Measurements from ENCODE around the gene EIF4G2.

EIF4G2 gene

GRCh38 chr11:10809373-10810160 lies 841 bp upstream of the EIF4G2 start:
- DNase-seq: peak in 27 of 58 donors; percentile 21 to 78 (median 57)

- peak in 5 of 58 donors; percentile 40 to 71 (median 66) for DNase-seq
Measured at GRCh38 chr11:10808235-10808552, 532 bp downstream of the EIF4G2 start.

- peak in 56 of 58 donors; percentile 6 to 79 (median 54) for DNase-seq
Measured at GRCh38 chr11:10807493-10808234, 1.1 kb downstream of the EIF4G2 start.

DNA sequence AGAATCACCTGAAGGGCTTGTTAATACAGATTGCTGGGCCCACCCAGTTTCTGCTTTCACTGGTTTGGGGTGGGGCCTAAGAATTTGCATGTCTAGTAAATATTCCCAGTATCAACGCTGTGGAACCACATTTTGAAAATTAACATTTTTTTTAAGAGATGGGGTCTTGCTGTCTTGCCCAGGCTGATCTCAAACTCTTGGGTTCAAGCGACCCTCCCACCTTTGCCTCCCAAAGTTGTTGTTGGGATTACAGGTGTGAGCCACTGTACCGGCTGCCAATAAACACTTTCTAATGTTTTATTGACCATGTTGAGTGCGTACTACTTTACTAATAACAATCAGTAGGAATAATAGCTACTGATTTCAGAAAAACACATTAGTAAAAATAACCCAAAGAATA lies 2.5 kb downstream of the EIF4G2 start:
- DNase-seq: no peak

GRCh38 chr11:10805741-10806140 lies 3.0 kb downstream of the EIF4G2 start:
- DNase-seq: no peak

DNA sequence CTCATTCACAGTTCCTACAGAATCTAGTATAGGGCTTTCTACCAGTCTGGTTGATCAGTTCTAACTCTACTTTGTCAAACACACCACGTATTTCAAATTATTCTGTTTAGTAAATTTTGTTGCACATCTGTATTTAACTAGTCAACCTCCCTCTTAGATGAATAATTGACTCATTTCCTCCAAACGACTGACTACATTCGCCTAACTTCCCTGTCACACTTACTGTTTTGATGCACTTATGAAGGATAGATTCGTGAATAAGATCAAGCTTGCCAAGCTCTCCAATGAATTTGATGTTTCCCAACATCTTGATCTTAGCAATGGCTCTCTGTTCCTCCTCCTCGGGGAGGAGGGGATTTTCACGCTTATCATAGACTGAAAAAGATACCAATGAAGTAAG lies 5.0 kb downstream of the EIF4G2 start:
- no peak for DNase-seq

DNA sequence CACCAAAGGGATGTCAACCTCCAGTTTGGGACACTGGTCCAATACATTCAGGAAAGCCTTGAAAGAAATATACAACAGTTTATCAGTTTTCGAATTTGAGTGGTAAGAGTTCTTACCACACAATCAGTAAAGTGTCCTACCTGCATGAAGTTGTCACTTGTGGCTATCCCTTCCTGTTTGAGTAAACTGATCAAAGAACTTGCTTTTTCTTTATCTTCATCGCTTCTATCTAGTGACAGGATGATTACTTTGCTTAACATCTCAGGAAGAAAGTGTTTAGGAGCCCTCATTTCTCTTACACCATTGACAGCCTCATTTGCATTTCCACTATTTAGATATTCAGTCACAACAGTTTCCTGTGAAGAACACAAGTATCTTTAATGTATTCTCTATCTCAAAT lies 8.4 kb downstream of the EIF4G2 start:
- DNase-seq: no peak

DNA sequence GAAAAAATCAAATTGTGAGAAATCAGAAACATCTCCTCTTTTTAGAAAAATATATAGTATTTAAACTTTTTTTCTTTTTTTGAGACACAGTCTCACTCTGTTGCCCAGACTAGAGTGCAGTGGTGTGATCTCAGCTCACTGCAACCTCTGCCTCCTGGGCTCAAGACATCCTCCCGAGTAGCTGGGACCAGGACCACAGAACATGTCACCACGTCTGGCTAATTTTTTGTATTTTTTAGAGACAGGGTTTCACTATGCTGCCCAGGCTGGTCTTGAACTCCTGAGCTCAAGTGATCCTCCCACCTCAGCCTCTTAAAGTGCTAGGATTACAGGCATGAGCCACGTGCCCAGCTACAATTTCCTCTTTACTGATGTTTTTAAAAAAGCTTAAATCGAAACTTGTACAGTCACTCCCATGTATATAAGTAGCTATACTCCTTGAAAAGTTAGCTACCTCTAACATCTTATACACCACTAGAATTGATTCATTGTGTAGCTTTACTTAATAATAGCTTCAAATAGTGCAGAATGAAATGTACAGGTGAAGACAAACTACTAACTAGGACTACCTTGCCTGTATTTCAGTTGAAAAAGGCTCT lies 10.3 kb downstream of the EIF4G2 start:
- no peak for DNase-seq

- DNase-seq: no peak
Measured at GRCh38 chr11:10797531-10797930, 11.2 kb downstream of the EIF4G2 start.

- no peak for DNase-seq
Measured at GRCh38 chr11:10797001-10797400, 11.7 kb downstream of the EIF4G2 start.

DNA sequence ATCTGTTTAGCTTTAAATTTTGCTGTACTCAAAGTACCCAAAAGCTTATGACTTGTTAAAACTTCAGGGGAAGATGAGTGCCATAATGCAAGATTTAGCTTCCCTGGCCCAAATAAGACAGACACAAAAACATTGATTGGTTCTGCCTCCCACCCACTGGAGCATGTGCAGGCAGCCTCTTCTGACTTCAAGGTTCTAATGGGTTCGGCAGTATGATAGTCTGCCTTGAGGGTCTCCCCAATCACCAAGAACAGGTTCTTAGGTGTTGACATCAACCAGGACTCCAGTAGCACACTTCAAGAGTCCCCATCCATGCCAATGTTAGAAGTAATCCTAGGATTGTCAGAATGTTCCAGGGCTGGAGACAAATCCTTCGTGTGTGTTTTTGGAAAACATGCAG lies 12.5 kb downstream of the EIF4G2 start:
- DNase-seq: no peak

DNA sequence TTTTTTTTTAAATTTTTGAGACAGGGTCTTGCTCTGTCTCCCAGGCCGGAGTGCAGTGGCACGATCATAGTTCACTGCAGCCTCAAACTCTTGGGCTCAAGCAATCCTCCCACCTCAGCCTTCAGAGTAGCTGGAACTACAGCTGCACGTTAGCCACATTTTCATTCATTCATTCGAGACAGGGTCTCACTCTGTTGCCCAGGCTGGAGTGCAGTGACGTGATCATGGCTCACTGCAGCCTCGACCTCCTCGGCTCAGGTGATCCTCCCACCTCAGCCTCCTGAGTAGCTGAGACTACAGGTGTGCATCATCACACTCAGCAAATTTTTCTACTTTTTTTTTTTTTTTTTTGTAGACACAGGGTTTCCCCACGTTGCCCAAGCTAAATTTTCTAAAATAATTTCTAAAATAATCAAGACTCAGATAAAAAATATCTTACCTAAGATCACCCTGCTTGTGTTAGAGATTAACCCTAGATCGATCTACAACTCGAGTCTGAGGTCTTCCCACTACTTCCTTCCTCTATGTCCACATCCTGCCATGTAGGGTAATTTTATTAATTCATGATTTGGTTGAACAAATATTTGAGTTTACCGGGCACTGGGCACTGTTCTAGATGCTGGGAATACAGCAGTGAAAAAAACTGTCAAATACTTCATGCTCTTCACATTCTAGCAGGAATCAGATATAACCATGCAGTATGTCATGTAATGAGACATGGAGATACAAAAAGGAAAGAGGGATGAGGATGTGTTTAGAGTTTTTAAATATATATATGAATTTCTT lies 15.1 kb downstream of the EIF4G2 start:
- DNase-seq: no peak

DNA sequence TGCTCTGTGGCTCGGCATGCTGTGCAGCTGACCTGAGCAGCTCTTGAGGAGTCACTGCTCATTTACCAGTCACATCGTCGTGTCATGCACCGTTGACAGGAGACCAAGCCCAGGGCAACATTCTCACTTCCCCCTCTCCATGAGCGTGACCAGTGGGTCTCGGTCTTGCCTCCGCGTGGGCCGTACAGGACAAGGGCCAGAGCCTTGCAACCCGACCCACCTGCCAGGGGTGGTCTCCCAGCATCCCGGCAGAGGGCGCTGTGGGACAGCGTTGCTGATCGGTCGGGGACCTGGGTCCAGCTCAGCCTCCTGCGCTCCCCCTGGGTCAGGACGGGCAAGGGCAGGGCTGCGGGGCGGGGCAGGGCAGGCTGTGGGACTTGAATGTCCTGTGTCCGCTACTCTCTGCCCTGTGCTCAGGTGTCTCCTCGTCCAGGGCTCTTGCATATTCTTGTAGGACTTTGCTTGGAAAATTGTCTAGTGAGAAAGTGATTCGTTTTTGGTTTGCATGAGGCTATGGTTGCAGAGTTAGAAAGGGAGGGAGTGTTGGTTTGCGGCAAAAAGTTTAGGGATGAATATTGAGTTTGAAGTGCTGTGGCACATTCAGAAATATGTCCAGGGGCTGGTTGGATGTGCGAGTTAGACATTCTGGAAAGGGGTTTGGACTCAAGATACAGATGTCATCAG lies 16.2 kb downstream of the EIF4G2 start:
- peak in 52 of 58 donors; percentile 9 to 82 (median 49) for DNase-seq

GRCh38 chr11:10786451-10786850 lies 22.3 kb downstream of the EIF4G2 start:
- DNase-seq: no peak

DNA sequence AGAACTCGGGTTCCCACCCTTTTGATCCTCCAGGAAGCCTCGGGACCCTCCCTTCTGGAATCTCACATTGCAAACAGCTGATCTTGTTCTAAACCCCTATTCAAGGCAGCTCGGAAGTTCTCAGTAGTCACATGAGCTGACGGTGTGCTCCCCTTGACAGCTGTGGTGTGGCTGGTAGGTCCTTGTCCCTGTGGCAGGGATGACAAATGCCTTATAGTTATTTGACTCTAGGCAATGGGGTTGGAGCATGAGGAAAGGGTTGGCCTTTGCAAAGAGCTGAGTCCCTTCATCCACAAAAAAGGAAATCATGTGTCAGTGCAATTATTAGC lies 23.6 kb downstream of the EIF4G2 start:
- DNase-seq: no peak

DNA sequence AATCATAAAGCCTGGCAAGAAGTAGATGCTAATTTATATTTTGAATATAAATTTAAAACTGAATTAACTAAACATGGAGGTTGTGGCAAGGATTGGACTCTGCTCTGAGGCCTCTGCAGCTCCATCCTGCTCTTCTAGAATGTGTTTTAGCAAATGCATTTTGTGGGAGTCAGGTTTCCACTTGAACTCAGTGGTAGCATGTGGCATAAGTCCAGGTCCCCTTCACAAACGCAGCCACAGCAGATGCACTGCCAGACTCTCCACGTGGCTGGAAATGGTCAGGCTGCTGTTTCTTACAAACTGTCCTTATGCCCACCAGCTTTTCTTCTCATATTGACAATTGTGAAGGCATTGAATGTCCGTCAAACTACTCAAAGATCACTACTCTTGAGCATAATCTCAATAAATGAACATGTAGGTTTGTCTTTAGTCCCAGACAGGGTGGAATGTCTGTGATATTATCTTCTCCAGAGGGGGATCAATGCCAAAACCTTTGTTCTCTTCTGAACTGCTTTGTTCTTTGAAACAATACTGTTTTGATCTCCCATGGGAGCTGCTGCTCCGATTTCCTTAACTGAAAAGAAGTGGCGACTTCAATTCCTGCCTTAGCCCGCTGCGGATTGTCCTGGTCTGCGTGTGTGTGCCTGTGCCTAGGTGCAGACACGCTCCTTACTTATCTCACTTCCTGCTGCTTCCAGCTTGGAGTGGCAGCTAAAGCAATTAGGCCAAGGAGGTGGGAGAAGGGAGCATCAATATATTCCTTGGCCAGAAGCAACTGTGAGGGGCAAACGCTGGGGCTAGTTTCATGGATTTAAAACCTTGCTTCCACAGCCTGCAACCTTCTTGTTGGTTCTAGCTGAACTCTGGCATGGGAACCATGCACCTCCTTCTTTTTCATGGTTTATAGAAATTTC lies 24.2 kb downstream of the EIF4G2 start:
- peak in 2 of 58 donors; percentile 2 to 4 for DNase-seq

GRCh38 chr11:10780040-10780439 lies 28.7 kb downstream of the EIF4G2 start:
- no peak for DNase-seq

- no peak for DNase-seq
Measured at GRCh38 chr11:10779086-10779485, 29.6 kb downstream of the EIF4G2 start.

DNA sequence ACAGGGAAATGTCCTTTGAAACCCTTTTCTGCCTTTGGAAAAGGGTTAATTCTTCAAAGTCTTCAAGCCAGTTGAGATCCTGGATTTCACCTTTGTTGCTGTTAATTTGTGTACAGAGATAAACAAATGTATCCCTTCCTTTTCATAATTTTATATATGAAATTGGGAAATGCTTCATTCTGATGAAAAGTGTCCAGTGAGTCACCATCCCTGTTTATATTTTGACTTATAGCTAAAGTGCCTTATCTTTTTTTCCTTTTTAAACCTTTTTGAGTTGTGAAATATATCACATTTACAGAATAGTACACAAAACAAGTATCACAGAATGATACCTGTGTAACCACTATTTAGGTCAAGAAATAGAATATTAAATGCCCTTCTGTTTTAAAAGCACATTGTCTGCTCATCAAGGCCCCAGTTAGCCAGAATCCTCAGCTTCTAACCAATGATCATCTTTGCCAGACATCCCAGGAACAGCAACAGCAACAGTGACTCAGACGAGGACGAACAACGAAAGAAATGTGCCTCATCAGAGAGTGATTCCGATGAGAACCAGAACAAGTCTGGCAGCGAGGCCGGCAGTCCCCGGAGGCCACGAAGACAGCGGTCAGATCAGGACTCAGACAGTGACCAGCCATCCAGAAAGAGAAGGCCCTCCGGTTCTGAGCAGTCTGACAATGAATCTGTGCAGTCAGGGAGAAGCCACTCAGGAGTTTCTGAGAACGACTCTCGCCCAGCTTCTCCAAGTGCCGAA lies 30.3 kb downstream of the EIF4G2 start:
- peak in 8 of 58 donors; percentile 1 to 46 (median 11) for DNase-seq

Data from anterior cingulate cortex (tissue), 58 donors.